Amniotic stem cell (primary cell): Measurements from ENCODE around the gene CMBL.
"Not testable (repeated sequence)": the region's sequence is repeated elsewhere in the genome, so short reads cannot be mapped to it uniquely, and the experiment has no call there.

Experiments
- DNase-seq: peaks from one replicate; lab custom pipeline; 2025; lab: John Stamatoyannopoulos, UW

CMBL gene

GRCh38 chr5:10333154-10334006, 25.7 kb upstream of the CMBL start:
- no peak for DNase-seq

- DNase-seq: no peak
These were observed 24.6 kb upstream of the CMBL start for GRCh38 chr5:10332301-10332700.

GRCh38 chr5:10331341-10331796, 23.7 kb upstream of the CMBL start:
- DNase-seq: no peak

- no peak for DNase-seq
These were observed 23.0 kb upstream of the CMBL start for GRCh38 chr5:10330511-10331230.

GRCh38 chr5:10329820-10330481, 22.2 kb upstream of the CMBL start:
- DNase-seq: no peak

GRCh38 chr5:10329446-10329819, 21.7 kb upstream of the CMBL start:
- DNase-seq: no peak

GRCh38 chr5:10328323-10328722, 20.6 kb upstream of the CMBL start:
- no peak for DNase-seq

GRCh38 chr5:10324518-10325370, 17.0 kb upstream of the CMBL start:
- no peak for DNase-seq

- DNase-seq: no peak
These were observed 16.1 kb upstream of the CMBL start for GRCh38 chr5:10323588-10324488.

- no peak for DNase-seq
These were observed 14.2 kb upstream of the CMBL start for GRCh38 chr5:10321882-10322281.

- DNase-seq: no peak
These were observed 13.1 kb upstream of the CMBL start for GRCh38 chr5:10320793-10321192.

- no peak for DNase-seq
These were observed 11.6 kb upstream of the CMBL start for GRCh38 chr5:10319202-10319851.

- DNase-seq: no peak
These were observed 10.4 kb upstream of the CMBL start for GRCh38 chr5:10317825-10318682.

- DNase-seq: no peak
These were observed 8.3 kb upstream of the CMBL start for GRCh38 chr5:10315824-10316509.

GRCh38 chr5:10315201-10315600, 7.5 kb upstream of the CMBL start:
- DNase-seq: no peak

GRCh38 chr5:10311595-10312425, 4.1 kb upstream of the CMBL start:
- no peak for DNase-seq

- DNase-seq: not testable (repeated sequence)
These were observed 3.3 kb upstream of the CMBL start for GRCh38 chr5:10310835-10311570.
